Pancreas (tissue), 10 donors: ENCODE data around the gene NAGA. TPM values are rescaled to one million over a fixed set of nuclear protein-coding genes. Genes with fewer than 3 reads are reported as not detected.
A peak's percentile ranks its signal among the peaks of the same experiment; 100 is the strongest.

ENCODE experiments used
- ATAC-seq, 4 donors: fragments of 200-7000 bp; cut with Tn5 transposase; one replicate each; pipeline versions ENCODE4 v1.8.0 to v1.9.1; 2020; ENCODE audit warnings: mild to moderate bottlenecking in 4 of 4, moderate library complexity in 4 of 4
- DNase-seq, 6 donors: peaks; one replicate each; pipeline ENCODE4 v3.0.0-alpha.2; 2020
- FAIRE-seq: peaks from 2 replicates; lab custom pipeline; 2012; peaks lifted over from hg19 to GRCh38; lab: Jason Lieb, UNC
- H3K27ac ChIP-seq, 4 donors: fragments of 200-600 bp; sonication (generic); 1 replicate in 3 of 4; 2 replicates in 1 of 4; pipeline versions ENCODE4 v1.5.0 to v1.8.0; 2020
- H3K27me3 ChIP-seq, 4 donors: fragments of 200-600 bp; one replicate each; pipeline ENCODE4 v1.8.0; 2021
- H3K36me3 ChIP-seq, 3 donors: fragments of 200-600 bp; sonication (generic) in 1 of 3; one replicate each; pipeline versions ENCODE4 v1.5.0 to v1.8.0; 2020 to 2021
- H3K4me1 ChIP-seq, 3 donors: fragments of 200-600 bp; one replicate each; pipeline ENCODE4 v1.8.0; 2021
- H3K4me3 ChIP-seq, 4 donors: fragments of 200-600 bp; sonication (generic) in 2 of 4; one replicate each; pipeline versions ENCODE4 v1.5.0 to v1.8.0; 2020 to 2021
- H3K9me3 ChIP-seq, 4 donors: fragments of 200-600 bp; one replicate each; pipeline ENCODE4 v1.8.0; 2021
- WGBS, 2 donors: extraction: QIAGEN DNeasy Blood & Tissue Kit; methylation state at CpG; one replicate each; pipeline ENCODE4 v1.1.7; 2013; 5-methylcytosine and 5-hydroxymethylcytosine counted together
- intact Hi-C, 3 donors: fragments of 100-400 bp; cut with DNase I; formaldehyde crosslinking; loops; one replicate each; pipeline versions ENCODE4 v1.11.1 to v1.14.2; 2022
- polyA plus RNA-seq, 2 donors: library from polyadenylated mRNA; stranded (reverse); fragments of 200-250 nt; gene quantifications; one replicate each; pipeline ENCODE4 v1.2.3, GENCODE V29; 2013
- total RNA-seq, 6 donors: library from RNA; stranded (reverse); fragmentation: NEBNext Ultra II Directional in 4 of 6; extraction: Animal tissue kit (Norgen Biotek cat#: 25700) in 4 of 6; gene quantifications; one replicate each; pipeline versions ENCODE4 v1.2.1 to v1.2.4, GENCODE V29; 2021 to 2023
- TF ChIP-seq, protein P1 (sequence below), 4 donors: fragments of 200-600 bp; sonication (generic) in 3 of 4; IDR thresholded peaks; one replicate each; pipeline versions ENCODE4 v1.5.0 to v1.8.0; 2021; ENCODE audit warnings: antibody characterized with exemption in 4 of 4
- donor health status: healthy with polysubstance abuse.
- donor health status: DM: no; HTN: no; CAD: no; lungs with moderate emphysema.
- donor health status: DM: no; HTN: no; CAD: no.
- donor health status: control.
- donor health status: control.
- donor health status: Bipolar disorder and iron deficiency.
- donor health status: DM: yes; HTN: yes; CAD: no.
- donor health status: DM: no; HTN: no; CAD: no.
- donor health status: DM: no; HTN: no; CAD: no.
- donor health status: DM: yes; HTN: yes; CAD: no.

The NAGA gene
- total and polyA plus RNA-seq, 8 donors: 3.1 to 13.9 (median 5.7) TPM

DNA sequence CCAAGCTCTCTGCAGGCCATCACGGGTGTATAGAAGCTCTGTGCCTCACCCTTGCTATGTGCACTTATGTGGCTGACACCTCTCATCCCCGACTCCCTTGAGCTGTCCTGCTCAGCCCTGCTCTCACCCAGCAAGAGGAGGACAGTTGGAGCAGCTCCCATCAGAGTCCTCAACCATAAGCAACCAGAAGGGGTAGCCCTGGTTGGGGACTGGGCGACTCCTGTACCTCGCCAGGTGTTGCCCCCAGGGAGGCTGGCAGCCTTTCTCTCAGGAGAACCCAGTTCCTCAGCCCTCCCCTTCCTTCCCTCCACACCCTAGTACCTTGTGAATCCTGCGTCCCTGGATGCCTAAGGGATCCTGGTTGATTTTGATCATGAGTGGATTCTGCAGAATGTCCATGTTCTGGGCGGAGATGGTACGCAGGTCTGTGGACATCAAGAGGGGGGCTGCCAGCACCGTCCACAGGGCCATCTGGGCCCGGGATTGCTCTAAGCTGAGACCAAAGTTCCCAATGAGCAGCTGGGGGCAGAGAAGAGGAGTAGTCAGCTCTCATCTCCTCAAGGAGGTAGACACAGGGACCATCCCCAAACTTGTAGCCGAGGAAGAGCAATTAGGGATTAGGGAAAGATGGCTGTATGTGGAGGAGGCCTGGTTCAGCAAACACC, 8.0 kb downstream of the NAGA start:
- no peak overlapping the region for H3K27ac ChIP-seq
- no peak overlapping the region for H3K4me3 ChIP-seq
- no peak for FAIRE-seq
- intact Hi-C loops: no loop called here
- no peaks in the 10 kb centered on the region for H3K4me1 ChIP-seq
- H3K27me3 ChIP-seq: no peaks in the 10 kb centered on the region
- ATAC-seq: no peak
- TF ChIP-seq, protein P1, sequence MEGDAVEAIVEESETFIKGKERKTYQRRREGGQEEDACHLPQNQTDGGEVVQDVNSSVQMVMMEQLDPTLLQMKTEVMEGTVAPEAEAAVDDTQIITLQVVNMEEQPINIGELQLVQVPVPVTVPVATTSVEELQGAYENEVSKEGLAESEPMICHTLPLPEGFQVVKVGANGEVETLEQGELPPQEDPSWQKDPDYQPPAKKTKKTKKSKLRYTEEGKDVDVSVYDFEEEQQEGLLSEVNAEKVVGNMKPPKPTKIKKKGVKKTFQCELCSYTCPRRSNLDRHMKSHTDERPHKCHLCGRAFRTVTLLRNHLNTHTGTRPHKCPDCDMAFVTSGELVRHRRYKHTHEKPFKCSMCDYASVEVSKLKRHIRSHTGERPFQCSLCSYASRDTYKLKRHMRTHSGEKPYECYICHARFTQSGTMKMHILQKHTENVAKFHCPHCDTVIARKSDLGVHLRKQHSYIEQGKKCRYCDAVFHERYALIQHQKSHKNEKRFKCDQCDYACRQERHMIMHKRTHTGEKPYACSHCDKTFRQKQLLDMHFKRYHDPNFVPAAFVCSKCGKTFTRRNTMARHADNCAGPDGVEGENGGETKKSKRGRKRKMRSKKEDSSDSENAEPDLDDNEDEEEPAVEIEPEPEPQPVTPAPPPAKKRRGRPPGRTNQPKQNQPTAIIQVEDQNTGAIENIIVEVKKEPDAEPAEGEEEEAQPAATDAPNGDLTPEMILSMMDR (IDR thresholded peaks at IDR 0.05): no peak
- no peaks in the 10 kb centered on the region for H3K9me3 ChIP-seq
- WGBS, 2 donors: 94 to 95% methylated on average over 10 of the region's 10 CpGs
- peaks cover 0 to 7% (median 0%) of the 10 kb centered on the region in 3 donors for H3K36me3 ChIP-seq
- DNase-seq: peak in 1 of 6 donors; percentile 34

DNA sequence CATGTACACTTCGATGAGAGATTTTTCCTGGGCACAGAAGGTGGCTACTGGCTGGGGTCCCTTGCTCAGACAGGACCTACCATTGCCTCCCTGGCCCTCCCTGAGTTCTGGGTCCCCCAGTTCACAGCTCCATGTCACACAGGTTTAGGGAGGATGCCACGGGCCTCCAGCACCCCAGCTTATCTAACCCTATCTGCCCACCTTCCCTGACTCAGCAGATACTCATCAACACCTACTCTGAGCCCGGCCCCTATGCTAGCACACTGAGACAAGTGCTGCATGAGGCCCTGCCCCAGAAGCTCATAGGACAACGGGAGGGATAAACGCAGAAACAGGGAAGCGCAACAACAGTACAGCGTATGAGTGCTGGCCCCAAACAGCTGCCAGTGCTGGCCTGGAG, 9.6 kb downstream of the NAGA start:
- intact Hi-C loops: no loop called here
- Histone ChIP-seq H3K4me3 (no peak overlapping the region), H3K27ac (no peak overlapping the region), H3K36me3 (peaks cover 0 to 7% (median 0%) of the 10 kb centered on the region in 3 donors), H3K9me3 (no peaks in the 10 kb centered on the region), H3K27me3 (no peaks in the 10 kb centered on the region), H3K4me1 (no peaks in the 10 kb centered on the region)
- 93% methylated on average over 7 of the region's 7 CpGs for WGBS, 2 donors
- FAIRE-seq (no peak), DNase-seq (peak in 1 of 6 donors; percentile 21), ATAC-seq (no peak)
- TF ChIP-seq, protein P1 (IDR thresholded peaks at IDR 0.05): no peak

DNA sequence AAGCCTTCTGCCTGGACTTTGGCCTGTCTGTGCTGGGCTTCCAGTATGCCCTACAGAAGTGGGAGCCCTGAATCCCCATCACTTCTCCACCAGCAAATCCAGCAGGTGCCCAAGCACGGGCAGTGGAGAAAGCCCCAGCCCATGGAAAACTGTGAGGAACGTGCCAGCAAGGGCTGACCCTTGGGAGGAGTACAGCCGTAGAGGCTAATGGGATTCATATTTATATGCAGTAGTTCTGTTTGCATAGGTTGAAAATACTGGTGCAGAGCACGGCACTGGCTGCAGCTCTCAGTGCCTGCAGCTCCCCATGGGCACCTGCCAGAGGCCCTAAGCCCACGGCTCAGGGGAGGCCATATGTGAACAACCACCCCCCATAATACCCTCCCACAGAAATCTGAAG, 10.1 kb downstream of the NAGA start:
- no peak for FAIRE-seq
- intact Hi-C loops: no loop called here
- peaks cover 0 to 7% (median 0%) of the 10 kb centered on the region in 3 donors for H3K36me3 ChIP-seq

DNA sequence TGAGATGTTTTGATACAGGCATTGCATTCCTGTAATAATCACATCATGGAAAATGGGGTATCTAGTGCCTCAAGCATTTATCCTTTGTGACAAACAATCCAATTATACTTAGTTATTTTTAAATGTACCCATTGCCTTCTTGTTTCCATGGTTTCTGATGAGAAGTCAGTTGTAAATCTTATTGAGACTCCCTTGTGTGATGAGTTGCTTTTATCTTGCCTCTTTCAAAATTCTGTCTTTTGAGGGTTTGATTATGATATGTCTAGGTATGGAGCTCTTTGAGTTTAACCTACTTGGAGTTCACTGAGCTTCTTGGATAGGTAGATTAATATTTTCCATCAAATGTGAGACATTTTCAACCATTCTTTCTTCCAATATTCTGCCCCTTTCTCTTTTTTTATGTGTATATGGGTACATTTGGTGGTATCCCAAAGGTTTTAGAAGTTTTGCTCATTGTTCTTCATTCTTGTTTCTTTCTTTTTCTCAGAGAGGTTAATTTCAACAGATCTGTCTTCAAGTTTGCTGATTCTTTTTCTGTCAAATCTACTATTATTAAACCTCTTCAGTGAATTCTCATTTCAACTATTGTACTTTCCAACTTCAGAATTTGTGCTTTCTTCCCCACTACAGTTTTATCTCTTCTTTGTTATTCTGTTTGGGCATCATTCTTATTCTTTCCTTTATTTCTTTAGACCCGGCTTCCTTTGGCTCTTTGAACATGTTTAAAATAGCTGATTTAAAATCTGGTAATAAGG, 13.7 kb downstream of the NAGA start:
- no peak overlapping the region for H3K27ac ChIP-seq
- ATAC-seq: no peak
- DNase-seq: no peak
- H3K9me3 ChIP-seq: no peaks in the 10 kb centered on the region
- H3K36me3 ChIP-seq: peaks cover 0 to 1% (median 0%) of the 10 kb centered on the region in 3 donors
- TF ChIP-seq, protein P1 (IDR thresholded peaks at IDR 0.05): no peak
- no peaks in the 10 kb centered on the region for H3K4me1 ChIP-seq
- intact Hi-C loops: no loop called here
- H3K4me3 ChIP-seq: no peak overlapping the region
- H3K27me3 ChIP-seq: no peaks in the 10 kb centered on the region
- WGBS, 2 donors: 90 to 96% methylated on average over 1 of the region's 1 CpG
- FAIRE-seq: no peak

More for the DNA sequence above, 10.1 kb downstream of the NAGA start:
- Histone ChIP-seq H3K4me3 (no peak overlapping the region), H3K27me3 (no peaks in the 10 kb centered on the region), H3K4me1 (no peaks in the 10 kb centered on the region), H3K27ac (no peak overlapping the region), H3K9me3 (no peaks in the 10 kb centered on the region)
- peak in 2 of 6 donors; percentile 18 to 21 for DNase-seq
- 93 to 100% methylated on average over 5 of the region's 5 CpGs for WGBS, 2 donors
- TF ChIP-seq, protein P1 (IDR thresholded peaks at IDR 0.05): no peak
- ATAC-seq: no peak
